ENCODE measurements around the gene HLCS. TPM values are rescaled to one million over a fixed set of nuclear protein-coding genes. Genes with fewer than 3 reads are reported as not detected.

The HLCS gene
- total and polyA plus RNA-seq, 2 donors (not counting 3 experiments of a cell fraction or from before 2014, with no cell fraction given) = 6.7 to 17.2 TPM

DNA sequence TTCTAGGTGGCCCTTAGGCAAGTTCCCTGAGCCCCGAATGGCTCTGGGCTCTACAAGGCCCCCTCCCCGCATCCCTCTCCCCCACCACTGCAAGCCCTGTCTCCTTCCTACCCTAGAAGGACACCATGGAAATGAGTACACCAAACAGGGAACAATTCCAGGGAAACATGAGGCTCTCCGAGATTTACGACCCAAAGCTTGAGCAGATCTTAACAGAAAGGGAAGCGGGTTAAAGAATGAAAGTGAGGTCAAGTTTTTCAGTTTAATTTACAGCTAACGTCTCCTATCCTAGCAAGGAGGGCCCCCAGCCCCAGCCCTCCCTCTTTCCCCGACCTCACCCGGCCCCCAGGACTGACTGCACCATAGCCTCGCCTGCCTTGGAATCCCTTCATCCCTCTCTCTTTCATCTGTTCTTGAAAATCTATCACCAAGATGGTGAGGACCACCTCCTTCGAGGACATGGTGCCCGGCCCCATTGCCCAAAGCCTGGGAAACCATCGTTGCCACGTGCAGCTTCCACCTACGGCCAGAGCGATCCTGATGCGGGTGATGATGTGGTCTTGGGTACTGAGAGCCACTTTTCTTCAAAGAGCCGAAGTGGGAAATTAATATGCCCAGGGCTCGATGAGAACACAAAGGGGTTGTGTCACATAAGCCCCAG, 237.0 kb downstream of the HLCS start:
- no peak for FAIRE-seq
- H3K27me3 ChIP-seq (ENCODE audit: control insufficient read depth in 2 of 2, insufficient read depth in 2 of 2, low read length in 2 of 2) = peaks cover 14 to 23% of the 10 kb centered on the region in 2 experiments
- H2AFZ ChIP-seq (ENCODE audit: low read depth, low read length) = no peak overlapping the region
- no peak for TF ChIP-seq MYC (IDR thresholded peaks at IDR 0.05; ENCODE audit: low read depth, low read length)
- TF ChIP-seq, protein P1, sequence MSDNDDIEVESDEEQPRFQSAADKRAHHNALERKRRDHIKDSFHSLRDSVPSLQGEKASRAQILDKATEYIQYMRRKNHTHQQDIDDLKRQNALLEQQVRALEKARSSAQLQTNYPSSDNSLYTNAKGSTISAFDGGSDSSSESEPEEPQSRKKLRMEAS (IDR thresholded peaks at IDR 0.05; ENCODE audit: insufficient read depth, insufficient read length) = no peak
- no peak for TF ChIP-seq POLR2A (IDR thresholded peaks at IDR 0.05; ENCODE audit: low read depth, low read length)
- TF ChIP-seq POLR2AphosphoS5 (IDR thresholded peaks at IDR 0.05; ENCODE audit: insufficient read depth, low read depth, low read length) = no peak
- TF ChIP-seq FOS (IDR thresholded peaks at IDR 0.05; ENCODE audit: borderline replicate concordance, insufficient read depth, low read length) = no peak
- TF ChIP-seq EZH2 (IDR thresholded peaks at IDR 0.05; ENCODE audit: borderline replicate concordance, low read depth, low read length, severe bottlenecking) = no peak
- TF ChIP-seq, protein P2, sequence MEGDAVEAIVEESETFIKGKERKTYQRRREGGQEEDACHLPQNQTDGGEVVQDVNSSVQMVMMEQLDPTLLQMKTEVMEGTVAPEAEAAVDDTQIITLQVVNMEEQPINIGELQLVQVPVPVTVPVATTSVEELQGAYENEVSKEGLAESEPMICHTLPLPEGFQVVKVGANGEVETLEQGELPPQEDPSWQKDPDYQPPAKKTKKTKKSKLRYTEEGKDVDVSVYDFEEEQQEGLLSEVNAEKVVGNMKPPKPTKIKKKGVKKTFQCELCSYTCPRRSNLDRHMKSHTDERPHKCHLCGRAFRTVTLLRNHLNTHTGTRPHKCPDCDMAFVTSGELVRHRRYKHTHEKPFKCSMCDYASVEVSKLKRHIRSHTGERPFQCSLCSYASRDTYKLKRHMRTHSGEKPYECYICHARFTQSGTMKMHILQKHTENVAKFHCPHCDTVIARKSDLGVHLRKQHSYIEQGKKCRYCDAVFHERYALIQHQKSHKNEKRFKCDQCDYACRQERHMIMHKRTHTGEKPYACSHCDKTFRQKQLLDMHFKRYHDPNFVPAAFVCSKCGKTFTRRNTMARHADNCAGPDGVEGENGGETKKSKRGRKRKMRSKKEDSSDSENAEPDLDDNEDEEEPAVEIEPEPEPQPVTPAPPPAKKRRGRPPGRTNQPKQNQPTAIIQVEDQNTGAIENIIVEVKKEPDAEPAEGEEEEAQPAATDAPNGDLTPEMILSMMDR (IDR thresholded peaks at IDR 0.05; ENCODE audit: extremely low read depth in 1 of 2, insufficient read depth in 1 of 2, low read depth in 1 of 2, low read length in 2 of 2) = no peak
- TF ChIP-seq GATA2 (IDR thresholded peaks at IDR 0.05; ENCODE audit: insufficient read depth, insufficient read length, low read depth, low read length) = no peak
- TF ChIP-seq JUN (IDR thresholded peaks at IDR 0.05; ENCODE audit: borderline replicate concordance, insufficient read depth, insufficient read length, low read depth) = no peak
- no peak for DNase-seq (ENCODE audit: low read depth, low spot score)
- H4K20me1 ChIP-seq (replicated peaks; ENCODE audit: control insufficient read depth, extremely low read depth, insufficient read depth, low read length) = no peaks in the 10 kb centered on the region
- no TSS peak for BruUV-seq (replicated peaks)
- no peak overlapping the region for H3K27ac ChIP-seq (ENCODE audit: insufficient read depth, low read depth, low read length)
- no peak overlapping the region for H3K4me2 ChIP-seq (ENCODE audit: insufficient read depth, low read length)
- no peaks in the 10 kb centered on the region for H3K79me2 ChIP-seq (ENCODE audit: control insufficient read depth, insufficient read depth, low read length)
- H3K4me3 ChIP-seq (replicated peaks in 1 of 3; ENCODE audit: insufficient read depth in 1 of 3, low read depth in 1 of 3, low read length in 3 of 3) = no peak overlapping the region
- dilution Hi-C loops (cut with MboI; ENCODE audit: extremely low pct_ligation_motif_present, low sequenced_read_pairs) (no loop called here), intact Hi-C loops (cut with micrococcal nuclease) (no loop called here)
- no peaks in the 10 kb centered on the region for H3K9me1 ChIP-seq (replicated peaks; ENCODE audit: control insufficient read depth, extremely low read depth, insufficient read depth, low read length)
- no peaks in the 10 kb centered on the region for H3K4me1 ChIP-seq (ENCODE audit: control insufficient read depth, extremely low read depth, insufficient read depth, low read length)
- no peak overlapping the region for H3K9ac ChIP-seq (replicated peaks; ENCODE audit: extremely low read depth, insufficient read depth, low read length)
- H3K36me3 ChIP-seq (ENCODE audit: control insufficient read depth in 2 of 2, extremely low read depth in 1 of 2, insufficient read depth in 2 of 2, low read length in 2 of 2) = no peaks in the 10 kb centered on the region
- no peaks in the 10 kb centered on the region for H3K9me3 ChIP-seq (replicated peaks; ENCODE audit: control insufficient read depth, insufficient read depth, low read length)
- POLR2A ChIA-PET = no interaction called here
- CTCF ChIA-PET = interaction anchor here (1.1 kb wide), 1 partner anchor 99 kb away, joined by 3 read pairs; no protein-coding TSS in a partner anchor

All from endothelial cell of umbilical vein (primary cell).